ENCODE data around the gene PGPEP1.

DNA sequence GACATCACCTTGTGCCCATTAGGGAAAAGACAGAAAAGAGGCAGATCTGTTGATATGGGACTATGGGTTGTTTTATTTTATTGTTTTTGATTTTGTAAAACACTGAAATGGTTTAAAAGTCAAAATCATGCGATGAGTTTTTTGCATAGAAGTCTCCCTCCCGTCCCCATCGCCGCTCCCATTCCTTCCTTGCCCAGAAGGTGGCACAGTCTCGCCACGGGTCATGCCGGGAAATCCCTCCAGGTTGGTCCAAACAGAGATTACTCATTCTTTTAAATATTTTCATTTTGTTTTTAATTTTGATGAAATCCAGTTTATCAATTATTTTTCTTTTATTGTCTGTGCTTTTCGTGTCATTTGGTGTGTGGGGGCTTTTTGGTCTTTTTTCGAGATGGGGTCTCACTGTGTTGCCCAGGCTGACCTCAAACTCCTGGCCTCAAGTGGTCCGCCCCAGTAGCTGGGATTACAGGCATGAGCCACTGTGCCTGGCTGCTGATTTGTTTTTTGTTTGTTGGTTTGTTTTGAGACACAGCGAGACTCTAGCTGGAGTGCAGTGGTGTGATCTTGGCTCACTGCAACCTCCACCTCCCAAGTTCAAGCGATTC lies 9.2 kb downstream of the PGPEP1 start:
- TF ChIP-seq CTCF (conservative IDR thresholded peaks at IDR 0.05) (peak; percentile 91), ZFX (IDR thresholded peaks at IDR 0.05) (no peak)
